Activated CD4-positive, alpha-beta T cell treated with anti-CD3 and anti-CD28 coated beads for 36 hours (primary cell): Measurements from ENCODE around the gene PACS2. TPM values are rescaled to one million over a fixed set of nuclear protein-coding genes. Genes with fewer than 3 reads are reported as not detected.
A peak's percentile ranks its signal among the peaks of the same experiment; 100 is the strongest.

Experiments used
- ATAC-seq: fragments of 200-7000 bp; cut with Tn5 transposase; one replicate; pipeline ENCODE4 v1.10.0; 2021; ENCODE audit warnings: mild to moderate bottlenecking, moderate library complexity
- CTCF ChIA-PET: fragments of 350-600 bp; sonication (Branson Sonifier 250); formaldehyde crosslinking; loops from one replicate; lab custom pipeline; 2021; ENCODE audit warnings: antibody characterized with exemption; lab: Charles Lee
- POLR2A ChIA-PET: fragments of 350-600 bp; sonication (Branson Sonifier 250); formaldehyde crosslinking; loops from one replicate; lab custom pipeline; 2021; ENCODE audit warnings: antibody characterized with exemption, inconsistent platforms; lab: Charles Lee
- DNase-seq: peaks from one replicate; pipeline ENCODE4 v3.0.0-alpha.2; 2020
- H3K27ac Mint-ChIP-seq: one replicate; pipeline ENCODE4 v1.8.0; 2021; ENCODE audit warnings: mixed read lengths
- H3K27me3 Mint-ChIP-seq: one replicate; pipeline ENCODE4 v1.8.0; 2021; ENCODE audit warnings: mixed read lengths
- H3K36me3 Mint-ChIP-seq: one replicate; pipeline ENCODE4 v1.8.0; 2021; ENCODE audit warnings: low read depth, mixed read lengths
- H3K4me1 Mint-ChIP-seq: one replicate; pipeline ENCODE4 v1.8.0; 2021; ENCODE audit warnings: mixed read lengths
- H3K4me3 Mint-ChIP-seq: one replicate; pipeline ENCODE4 v1.8.0; 2021; ENCODE audit warnings: mild to moderate bottlenecking, moderate library complexity, mixed read lengths
- H3K9me3 Mint-ChIP-seq: one replicate; pipeline ENCODE4 v1.8.0; 2021; ENCODE audit warnings: low read depth, mixed read lengths
- intact Hi-C, 2 experiments: fragments of 100-400 bp; cut with DNase I in 1 of 2; cut with micrococcal nuclease in 1 of 2; formaldehyde crosslinking; loops; one replicate each; pipeline versions ENCODE4 v1.14.2 to v1.15.1; 2022 to 2024; cut with DNase I, micrococcal nuclease
- total RNA-seq, 2 experiments: library from RNA; stranded (reverse); gene quantifications; one replicate each; pipeline ENCODE4 v1.2.3, GENCODE V29; 2021

Gene PACS2
- total RNA-seq, 2 experiments from 2014 or later, result 30.6 to 32.9 TPM

GRCh38 chr14:105366386-105367074 is 52.0 kb downstream of the PACS2 start:
- Mint-ChIP-seq H3K9me3 (no peaks in the 10 kb centered on the region), H3K4me3 (no peak overlapping the region), H3K4me1 (peaks cover 16% of the 10 kb centered on the region), H3K36me3 (peaks cover 4% of the 10 kb centered on the region), H3K27ac (no peak overlapping the region), H3K27me3 (peaks cover 2% of the 10 kb centered on the region)
- ChIA-PET POLR2A (no interaction called here), CTCF (interaction anchor here (0.6 to 2.7 kb wide), 2 partner anchors 101 to 123 kb away, joined by 3 to 7 read pairs; no protein-coding TSS in a partner anchor)
- intact Hi-C loops, result no loop called here
- ATAC-seq (no peak), DNase-seq (no peak)

GRCh38 chr14:105367116-105368031 is 52.8 kb downstream of the PACS2 start:
- ChIA-PET CTCF (interaction anchor here (0.5 kb wide), 1 partner anchor 36 kb away, joined by 3 read pairs; no protein-coding TSS in a partner anchor), POLR2A (no interaction called here)
- H3K4me3 Mint-ChIP-seq, result no peak overlapping the region
- ATAC-seq (no peak), DNase-seq (no peak)
- H3K9me3 Mint-ChIP-seq, result no peaks in the 10 kb centered on the region
- H3K27ac Mint-ChIP-seq, result no peak overlapping the region
- H3K4me1 Mint-ChIP-seq, result peaks cover 16% of the 10 kb centered on the region
- peaks cover 4% of the 10 kb centered on the region for H3K36me3 Mint-ChIP-seq
- H3K27me3 Mint-ChIP-seq, result peaks cover 2% of the 10 kb centered on the region
- intact Hi-C loops, result no loop called here

GRCh38 chr14:105368032-105368417 is 53.5 kb downstream of the PACS2 start:
- POLR2A ChIA-PET, result no interaction called here
- DNase-seq (no peak), ATAC-seq (no peak)
- no peaks in the 10 kb centered on the region for H3K9me3 Mint-ChIP-seq
- peaks cover 2% of the 10 kb centered on the region for H3K27me3 Mint-ChIP-seq
- no peak overlapping the region for H3K4me3 Mint-ChIP-seq
- peaks cover 4% of the 10 kb centered on the region for H3K36me3 Mint-ChIP-seq
- no peak overlapping the region for H3K27ac Mint-ChIP-seq
- H3K4me1 Mint-ChIP-seq, result peaks cover 14% of the 10 kb centered on the region
- CTCF ChIA-PET, result interaction anchor here (0.5 to 1.3 kb wide), 2 partner anchors 35 to 160 kb away, joined by 3 read pairs; no protein-coding TSS in a partner anchor
- intact Hi-C loops, result no loop called here

GRCh38 chr14:105368426-105368825 is 53.9 kb downstream of the PACS2 start:
- Mint-ChIP-seq H3K27me3 (peaks cover 2% of the 10 kb centered on the region), H3K36me3 (peaks cover 4% of the 10 kb centered on the region), H3K4me3 (no peak overlapping the region), H3K4me1 (peaks cover 10% of the 10 kb centered on the region), H3K27ac (no peak overlapping the region), H3K9me3 (no peaks in the 10 kb centered on the region)
- POLR2A ChIA-PET, result no interaction called here
- DNase-seq (no peak), ATAC-seq (no peak)
- CTCF ChIA-PET, result interaction anchor here (0.7 to 3.2 kb wide), 3 partner anchors 122 to 694 kb away, joined by 3 to 74 read pairs (median 3); partner anchors contain the start of gene TEDC1
- intact Hi-C loops, result no loop called here

- no peak overlapping the region for H3K4me3 Mint-ChIP-seq
- H3K9me3 Mint-ChIP-seq, result no peaks in the 10 kb centered on the region
- ATAC-seq (no peak), DNase-seq (no peak)
- CTCF ChIA-PET, result interaction anchor here (0.6 to 3.2 kb wide), 4 partner anchors 122 to 694 kb away, joined by 3 to 74 read pairs (median 4); partner anchors contain the start of gene TEDC1
- H3K36me3 Mint-ChIP-seq, result peaks cover 4% of the 10 kb centered on the region
- H3K27ac Mint-ChIP-seq, result no peak overlapping the region
- H3K4me1 Mint-ChIP-seq, result peaks cover 4% of the 10 kb centered on the region
- intact Hi-C loops, result no loop called here
- no peaks in the 10 kb centered on the region for H3K27me3 Mint-ChIP-seq
- POLR2A ChIA-PET, result no interaction called here
Observed at GRCh38 chr14:105368910-105369652, 54.5 kb downstream of the PACS2 start.

GRCh38 chr14:105369653-105370040 is 55.1 kb downstream of the PACS2 start:
- H3K4me1 Mint-ChIP-seq, result peaks cover 4% of the 10 kb centered on the region
- no peaks in the 10 kb centered on the region for H3K27me3 Mint-ChIP-seq
- ATAC-seq, result no peak
- no peaks in the 10 kb centered on the region for H3K9me3 Mint-ChIP-seq
- POLR2A ChIA-PET, result no interaction called here
- no peak overlapping the region for H3K4me3 Mint-ChIP-seq
- no peak overlapping the region for H3K27ac Mint-ChIP-seq
- DNase-seq, result no peak
- peaks cover 4% of the 10 kb centered on the region for H3K36me3 Mint-ChIP-seq
- intact Hi-C loops, result loop anchor here (2.0 to 5.0 kb wide), 5 partner anchors 48 to 159 kb away; partner anchors contain the start of gene MTA1 (in 2 of the 2)
- CTCF ChIA-PET, result interaction anchor here (0.8 to 3.3 kb wide), 9 partner anchors 12 to 121 kb away, joined by 4 to 74 read pairs (median 5); partner anchors contain the start of gene TEDC1

GRCh38 chr14:105374389-105374788 is 59.8 kb downstream of the PACS2 start:
- POLR2A ChIA-PET, result no interaction called here
- Mint-ChIP-seq H3K4me1 (peaks cover 13% of the 10 kb centered on the region), H3K27me3 (no peaks in the 10 kb centered on the region), H3K27ac (no peak overlapping the region), H3K36me3 (peaks cover 4% of the 10 kb centered on the region), H3K9me3 (no peaks in the 10 kb centered on the region), H3K4me3 (no peak overlapping the region)
- CTCF ChIA-PET, result interaction anchor here (0.7 to 1.7 kb wide), 4 partner anchors 11 to 166 kb away, joined by 3 to 5 read pairs (median 4); no protein-coding TSS in a partner anchor
- no peak for DNase-seq
- intact Hi-C loops, result loop anchor here in 1 of 2 experiments (5.0 kb wide), 1 partner anchor 43 kb away; the partner anchor contains the start of gene MTA1
- no peak for ATAC-seq

GRCh38 chr14:105375635-105376057 is 61.1 kb downstream of the PACS2 start:
- intact Hi-C loops, result loop anchor here in 1 of 2 experiments (1.0 kb wide), 2 partner anchors 114 to 153 kb away; no protein-coding TSS in a partner anchor
- Mint-ChIP-seq H3K9me3 (no peaks in the 10 kb centered on the region), H3K4me3 (no peak overlapping the region), H3K36me3 (peaks cover 3% of the 10 kb centered on the region), H3K27ac (peak overlapping the region; percentile 78), H3K27me3 (no peaks in the 10 kb centered on the region), H3K4me1 (peaks cover 12% of the 10 kb centered on the region)
- ATAC-seq (peak; percentile 77), DNase-seq (peak; percentile 83)
- ChIA-PET CTCF (interaction anchor here (0.8 kb wide), 1 partner anchor 24 kb away, joined by 4 read pairs; no protein-coding TSS in a partner anchor), POLR2A (no interaction called here)

GRCh38 chr14:105376521-105377440 is 62.2 kb downstream of the PACS2 start:
- ChIA-PET POLR2A (no interaction called here), CTCF (interaction anchor here (0.9 kb wide), 1 partner anchor 113 kb away, joined by 3 read pairs; no protein-coding TSS in a partner anchor)
- intact Hi-C loops, result no loop called here
- H3K27ac Mint-ChIP-seq, result no peak overlapping the region
- DNase-seq, result no peak
- ATAC-seq, result no peak
- H3K4me3 Mint-ChIP-seq, result no peak overlapping the region
- peaks cover 9% of the 10 kb centered on the region for H3K4me1 Mint-ChIP-seq
- H3K36me3 Mint-ChIP-seq, result no peaks in the 10 kb centered on the region
- H3K27me3 Mint-ChIP-seq, result no peaks in the 10 kb centered on the region
- H3K9me3 Mint-ChIP-seq, result no peaks in the 10 kb centered on the region
